ENCODE data around the gene CNFN.

CNFN gene

DNA sequence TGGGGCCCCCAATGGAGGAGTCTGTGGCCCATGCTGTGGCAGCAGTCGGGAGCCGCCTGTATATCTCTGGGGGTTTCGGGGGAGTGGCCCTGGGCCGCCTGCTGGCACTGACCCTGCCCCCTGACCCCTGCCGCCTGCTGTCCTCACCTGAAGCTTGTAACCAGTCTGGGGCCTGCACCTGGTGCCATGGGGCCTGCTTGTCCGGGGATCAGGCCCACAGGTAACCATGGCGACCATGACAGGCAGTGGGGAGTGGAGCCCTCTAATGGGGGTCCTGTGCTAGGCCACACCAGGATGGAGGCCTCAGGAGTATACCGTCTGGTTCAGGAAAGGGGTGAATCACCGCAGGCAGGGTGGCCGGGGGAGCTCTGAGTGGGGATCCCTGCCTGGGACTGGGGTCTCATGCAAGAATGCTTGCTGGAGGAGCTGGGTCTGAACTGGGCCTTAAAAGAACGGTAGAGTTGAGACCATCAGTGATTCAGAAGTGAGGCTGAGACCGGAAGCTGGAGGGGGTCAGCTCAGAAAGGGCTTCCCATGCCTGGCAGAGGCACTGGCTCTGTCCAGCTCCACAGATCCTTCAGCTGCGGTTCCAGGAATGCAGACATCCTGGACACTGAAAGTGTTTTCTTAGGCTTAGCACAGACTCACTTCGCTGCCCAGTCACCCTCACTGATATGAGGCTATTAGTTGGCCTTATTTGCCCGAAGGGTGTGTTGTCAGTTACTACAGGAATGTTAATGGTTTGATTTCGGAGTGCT lies 29.1 kb downstream of the CNFN start:
- no peak overlapping the region for H3K4me3 ChIP-seq (ENCODE audit: low read depth, low read length)
- TF ChIP-seq, protein P1, sequence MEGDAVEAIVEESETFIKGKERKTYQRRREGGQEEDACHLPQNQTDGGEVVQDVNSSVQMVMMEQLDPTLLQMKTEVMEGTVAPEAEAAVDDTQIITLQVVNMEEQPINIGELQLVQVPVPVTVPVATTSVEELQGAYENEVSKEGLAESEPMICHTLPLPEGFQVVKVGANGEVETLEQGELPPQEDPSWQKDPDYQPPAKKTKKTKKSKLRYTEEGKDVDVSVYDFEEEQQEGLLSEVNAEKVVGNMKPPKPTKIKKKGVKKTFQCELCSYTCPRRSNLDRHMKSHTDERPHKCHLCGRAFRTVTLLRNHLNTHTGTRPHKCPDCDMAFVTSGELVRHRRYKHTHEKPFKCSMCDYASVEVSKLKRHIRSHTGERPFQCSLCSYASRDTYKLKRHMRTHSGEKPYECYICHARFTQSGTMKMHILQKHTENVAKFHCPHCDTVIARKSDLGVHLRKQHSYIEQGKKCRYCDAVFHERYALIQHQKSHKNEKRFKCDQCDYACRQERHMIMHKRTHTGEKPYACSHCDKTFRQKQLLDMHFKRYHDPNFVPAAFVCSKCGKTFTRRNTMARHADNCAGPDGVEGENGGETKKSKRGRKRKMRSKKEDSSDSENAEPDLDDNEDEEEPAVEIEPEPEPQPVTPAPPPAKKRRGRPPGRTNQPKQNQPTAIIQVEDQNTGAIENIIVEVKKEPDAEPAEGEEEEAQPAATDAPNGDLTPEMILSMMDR (IDR thresholded peaks at IDR 0.05; ENCODE audit: low read depth, low read length, missing control alignments), result no peak
- DNase-seq (ENCODE audit: low read depth), result no peak

DNA sequence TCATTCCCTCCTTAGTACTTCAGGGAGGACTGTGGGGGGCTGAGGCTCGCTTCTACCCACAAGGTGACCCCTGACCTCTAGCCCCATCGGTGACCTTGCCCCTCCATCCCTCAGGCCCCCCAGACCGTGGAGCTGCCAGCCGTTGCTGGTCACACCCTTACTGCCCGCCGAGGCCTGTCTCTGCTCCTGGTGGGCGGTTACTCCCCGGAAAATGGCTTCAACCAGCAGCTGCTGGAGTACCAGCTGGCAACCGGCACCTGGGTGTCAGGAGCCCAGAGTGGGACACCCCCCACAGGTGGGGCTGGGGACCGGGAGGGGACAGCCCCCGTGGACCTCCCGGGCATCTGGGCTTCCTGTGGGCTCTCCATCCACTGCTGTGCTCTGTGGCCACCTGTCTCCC lies 32.8 kb downstream of the CNFN start:
- no peak for DNase-seq (ENCODE audit: low read depth)
- TF ChIP-seq, protein P1 (IDR thresholded peaks at IDR 0.05; ENCODE audit: low read depth, low read length, missing control alignments), result no peak
- H3K4me3 ChIP-seq (ENCODE audit: low read depth, low read length), result no peak overlapping the region

DNA sequence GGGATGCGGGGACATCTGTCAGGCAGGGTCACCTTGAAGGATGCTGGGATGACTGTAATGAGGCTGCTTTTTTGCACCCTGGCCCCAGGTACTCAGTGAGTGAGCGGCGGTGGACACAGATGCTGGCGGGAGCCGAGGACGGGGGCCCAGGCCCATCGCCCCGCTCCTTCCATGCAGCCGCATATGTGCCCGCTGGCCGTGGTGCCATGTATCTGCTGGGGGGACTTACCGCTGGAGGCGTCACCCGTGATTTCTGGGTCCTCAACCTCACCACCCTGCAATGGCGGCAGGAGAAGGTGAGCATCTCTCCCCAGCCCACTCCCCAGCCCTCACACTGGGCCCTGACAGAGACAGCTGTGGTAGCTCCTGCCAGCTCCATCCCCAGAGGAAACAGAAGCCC lies 33.4 kb downstream of the CNFN start:
- no peak overlapping the region for H3K4me3 ChIP-seq (ENCODE audit: low read depth, low read length)
- TF ChIP-seq, protein P1 (IDR thresholded peaks at IDR 0.05; ENCODE audit: low read depth, low read length, missing control alignments), result no peak
- no peak for DNase-seq (ENCODE audit: low read depth)

DNA sequence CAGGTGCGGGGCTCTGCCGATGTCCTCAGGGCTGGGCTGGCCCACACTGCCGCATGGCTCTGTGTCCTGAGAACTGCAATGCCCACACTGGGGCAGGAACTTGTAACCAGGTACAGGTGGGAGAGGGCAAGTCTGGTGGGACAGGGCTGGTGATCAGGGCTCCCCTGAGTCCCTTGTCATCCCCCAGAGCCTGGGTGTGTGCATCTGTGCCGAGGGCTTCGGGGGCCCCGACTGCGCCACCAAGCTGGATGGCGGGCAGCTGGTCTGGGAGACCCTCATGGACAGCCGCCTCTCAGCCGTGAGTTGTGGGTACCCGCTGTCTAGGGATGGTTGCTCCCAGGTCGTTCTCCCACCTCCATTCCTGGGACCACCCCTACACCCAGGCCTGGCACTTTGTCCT lies 34.2 kb downstream of the CNFN start:
- H3K4me3 ChIP-seq (ENCODE audit: low read depth, low read length), result no peak overlapping the region
- DNase-seq (ENCODE audit: low read depth), result no peak
- TF ChIP-seq, protein P1 (IDR thresholded peaks at IDR 0.05; ENCODE audit: low read depth, low read length, missing control alignments), result no peak

DNA sequence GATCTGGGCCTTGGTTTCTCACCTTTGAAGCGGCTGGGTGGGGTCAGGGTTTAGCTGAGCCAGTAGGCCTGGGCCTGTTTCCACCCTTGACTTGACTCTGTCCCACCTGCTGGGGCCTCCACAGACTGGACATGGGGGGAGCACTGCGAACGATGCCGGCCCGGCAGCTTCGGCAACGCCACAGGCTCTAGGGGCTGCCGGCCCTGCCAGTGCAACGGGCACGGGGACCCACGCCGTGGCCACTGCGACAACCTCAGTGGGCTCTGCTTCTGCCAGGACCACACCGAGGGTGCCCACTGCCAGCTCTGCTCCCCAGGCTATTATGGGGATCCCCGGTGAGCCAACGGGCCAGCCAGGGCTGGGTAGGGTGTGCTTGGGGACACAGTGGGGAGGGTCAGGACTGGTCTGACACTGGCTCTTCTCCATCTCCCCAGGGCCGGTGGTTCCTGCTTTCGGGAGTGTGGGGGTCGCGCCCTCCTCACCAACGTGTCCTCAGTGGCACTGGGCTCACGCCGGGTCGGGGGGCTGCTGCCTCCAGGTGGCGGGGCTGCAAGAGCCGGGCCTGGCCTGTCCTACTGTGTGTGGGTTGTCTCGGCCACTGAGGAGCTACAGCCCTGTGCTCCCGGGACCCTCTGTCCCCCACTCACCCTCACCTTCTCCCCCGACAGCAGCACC lies 36.6 kb downstream of the CNFN start:
- TF ChIP-seq, protein P1 (IDR thresholded peaks at IDR 0.05; ENCODE audit: low read depth, low read length, missing control alignments), result no peak
- no peak overlapping the region for H3K4me3 ChIP-seq (ENCODE audit: low read depth, low read length)
- DNase-seq (ENCODE audit: low read depth), result no peak

DNA sequence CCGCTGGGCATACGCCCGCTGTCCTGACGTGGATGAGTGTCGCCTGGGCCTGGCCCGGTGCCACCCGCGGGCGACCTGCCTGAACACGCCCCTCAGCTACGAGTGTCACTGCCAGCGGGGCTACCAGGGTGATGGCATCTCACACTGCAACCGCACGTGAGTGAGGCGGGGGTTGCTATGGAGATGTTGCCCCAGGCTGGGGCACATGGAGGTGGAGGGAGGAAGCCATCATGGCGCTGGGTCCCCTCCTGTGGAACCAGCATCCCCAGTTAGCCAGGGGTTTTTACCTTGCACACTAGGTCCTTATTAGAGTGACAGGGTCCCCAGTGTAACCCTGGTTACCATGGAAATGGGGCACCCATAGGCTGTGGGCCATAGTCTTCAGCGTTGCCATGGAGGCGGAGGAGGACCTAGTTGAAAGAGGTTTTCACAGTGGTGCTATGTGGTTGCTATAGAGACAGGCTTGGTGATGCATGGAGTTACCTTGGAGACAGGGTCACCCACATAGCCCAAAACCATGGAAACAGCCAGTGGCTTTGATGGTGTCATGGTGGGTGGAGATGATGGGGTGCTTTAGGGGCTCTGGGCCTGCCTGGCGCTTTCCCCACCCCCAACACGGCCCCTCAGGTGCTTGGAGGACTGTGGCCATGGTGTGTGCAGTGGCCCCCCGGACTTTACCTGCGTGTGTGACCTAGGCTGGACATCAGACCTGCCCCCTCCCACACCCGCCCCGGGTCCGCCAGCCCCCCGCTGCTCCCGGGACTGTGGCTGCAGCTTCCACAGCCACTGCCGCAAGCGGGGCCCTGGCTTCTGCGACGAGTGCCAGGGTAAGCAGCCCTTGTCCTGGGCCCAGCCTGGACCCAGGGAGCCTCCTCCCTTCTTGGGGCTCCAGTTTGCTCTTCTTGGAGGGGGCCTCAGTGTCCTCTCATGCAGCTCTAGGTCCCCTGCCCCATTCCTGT lies 37.5 kb downstream of the CNFN start:
- DNase-seq (ENCODE audit: low read depth), result no peak
- TF ChIP-seq, protein P1 (IDR thresholded peaks at IDR 0.05; ENCODE audit: low read depth, low read length, missing control alignments), result no peak

More for the DNA sequence above, 37.5 kb downstream of the CNFN start:
- H3K4me3 ChIP-seq (ENCODE audit: low read depth, low read length), result no peak overlapping the region
